HAP-1 (cell line): ENCODE measurements around the gene XPNPEP3.
A peak's percentile ranks its signal among the peaks of the same experiment; 100 is the strongest.
"Not testable (repeated sequence)": the region's sequence is repeated elsewhere in the genome, so short reads cannot be mapped to it uniquely, and the experiment has no call there.

Source experiments
- DNase-seq, 2 experiments: peaks; one replicate each; pipeline ENCODE4 v3.0.0-alpha.2; 2016 to 2020; ENCODE audit warnings: low spot score in 2 of 2
- H3K27me3 ChIP-seq: fragments of 250-450 bp; sonication (Bioruptor Pico); 2 replicates; pipeline ENCODE4 v1.5.1; 2020; ENCODE audit warnings: low read depth, mild to moderate bottlenecking, moderate library complexity
- H3K36me3 ChIP-seq: fragments of 250-450 bp; sonication (Bioruptor Pico); replicated peaks from 2 replicates; pipeline ENCODE4 v1.5.1; 2020; ENCODE audit warnings: mild to moderate bottlenecking
- H3K4me1 ChIP-seq: fragments of 250-450 bp; sonication (Bioruptor Pico); 2 replicates; pipeline ENCODE4 v1.5.1; 2020; ENCODE audit warnings: mild to moderate bottlenecking
- H3K4me3 ChIP-seq: fragments of 250-450 bp; sonication (Bioruptor Pico); 2 replicates; pipeline ENCODE4 v1.5.1; 2020; ENCODE audit warnings: mild to moderate bottlenecking, moderate library complexity
- H3K9me3 ChIP-seq: fragments of 250-450 bp; sonication (Bioruptor Pico); 2 replicates; pipeline ENCODE4 v1.5.1; 2020; ENCODE audit warnings: mild to moderate bottlenecking, moderate library complexity
- in situ Hi-C: fragments of 300-500 bp; cut with MboI; formaldehyde crosslinking; loops from 3 replicates; pipeline ENCODE4 v1.14.3; 2020; ENCODE audit warnings: low sequenced_read_pairs, inconsistent platforms, mixed read lengths

XPNPEP3 gene

DNA sequence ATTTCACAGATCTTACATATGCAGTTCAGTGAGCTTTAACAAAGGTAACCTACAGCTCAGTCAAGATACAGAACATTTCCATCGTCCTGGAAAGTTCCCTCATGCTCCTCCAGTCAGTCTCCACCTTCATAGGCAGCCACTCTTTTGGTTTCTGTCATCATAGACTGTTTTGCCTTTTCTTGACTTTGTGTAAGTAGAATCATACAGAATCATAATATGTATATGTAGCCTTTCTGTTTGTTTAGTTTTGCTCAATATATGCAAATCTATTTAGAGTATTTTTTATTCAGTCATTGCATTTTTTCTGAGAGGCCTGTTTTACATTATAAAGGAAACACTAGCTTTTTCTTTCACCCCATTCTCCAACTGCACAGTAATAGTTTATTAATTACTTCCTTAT is 20.0 kb downstream of the XPNPEP3 start:
- H3K27me3 ChIP-seq: no peaks in the 10 kb centered on the region
- peaks cover 3% of the 10 kb centered on the region; the same call in 1 of the 2 replicates for H3K36me3 ChIP-seq
- peaks cover 20% of the 10 kb centered on the region for H3K4me1 ChIP-seq
- H3K4me3 ChIP-seq: no peak overlapping the region
- DNase-seq: peak in 1 of 2 experiments; percentile 24
- H3K9me3 ChIP-seq: no peaks in the 10 kb centered on the region
- in situ Hi-C loops: no loop called here

DNA sequence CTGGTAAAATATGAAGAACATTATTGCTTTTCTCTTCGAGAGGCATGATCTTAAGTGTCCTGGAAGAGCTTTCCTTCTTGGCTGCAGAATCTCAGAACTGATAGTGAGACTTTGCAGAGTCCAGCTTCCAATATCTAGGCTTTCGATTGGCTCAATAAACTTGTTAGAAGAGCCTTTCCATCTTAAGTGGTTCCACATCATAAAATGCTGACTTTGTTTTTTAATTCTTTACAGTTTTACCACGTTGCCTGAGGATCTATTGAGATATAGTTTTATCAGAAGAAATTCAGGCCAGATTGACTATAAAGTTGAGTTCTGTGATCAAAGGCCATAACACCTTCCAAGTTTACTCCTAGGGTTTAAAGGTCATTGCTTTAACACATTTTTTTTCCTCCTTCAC is 20.5 kb downstream of the XPNPEP3 start:
- Histone ChIP-seq H3K27me3 (no peaks in the 10 kb centered on the region), H3K36me3 (peaks cover 6% of the 10 kb centered on the region; the same call in 1 of the 2 replicates), H3K4me1 (peaks cover 20% of the 10 kb centered on the region), H3K9me3 (no peaks in the 10 kb centered on the region), H3K4me3 (no peak overlapping the region)
- no peak for DNase-seq
- in situ Hi-C loops: no loop called here

DNA sequence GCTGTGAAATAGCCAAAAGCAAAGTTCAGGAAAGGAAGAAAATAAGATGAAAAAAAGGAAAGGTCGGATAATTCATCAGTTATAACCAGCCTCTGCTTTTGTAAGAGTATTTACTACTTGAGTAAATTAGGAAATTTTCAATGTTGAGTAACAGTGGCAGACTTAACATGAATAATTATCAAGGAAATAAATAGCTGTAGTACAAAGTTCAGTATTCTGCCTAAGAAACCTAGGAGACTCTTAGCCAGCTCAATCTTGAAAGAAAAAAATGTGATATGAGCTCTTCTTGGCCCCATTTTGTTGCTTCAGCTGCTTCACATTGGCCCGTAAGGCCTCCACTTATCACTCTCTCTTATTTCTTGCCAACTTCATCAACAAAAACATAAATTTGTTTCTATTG is 22.0 kb downstream of the XPNPEP3 start:
- H3K36me3 ChIP-seq: peaks cover 12% of the 10 kb centered on the region
- no peaks in the 10 kb centered on the region for H3K9me3 ChIP-seq
- no peak for DNase-seq
- H3K4me1 ChIP-seq: peaks cover 20% of the 10 kb centered on the region
- H3K4me3 ChIP-seq: no peak overlapping the region
- in situ Hi-C loops: no loop called here
- H3K27me3 ChIP-seq: no peaks in the 10 kb centered on the region

DNA sequence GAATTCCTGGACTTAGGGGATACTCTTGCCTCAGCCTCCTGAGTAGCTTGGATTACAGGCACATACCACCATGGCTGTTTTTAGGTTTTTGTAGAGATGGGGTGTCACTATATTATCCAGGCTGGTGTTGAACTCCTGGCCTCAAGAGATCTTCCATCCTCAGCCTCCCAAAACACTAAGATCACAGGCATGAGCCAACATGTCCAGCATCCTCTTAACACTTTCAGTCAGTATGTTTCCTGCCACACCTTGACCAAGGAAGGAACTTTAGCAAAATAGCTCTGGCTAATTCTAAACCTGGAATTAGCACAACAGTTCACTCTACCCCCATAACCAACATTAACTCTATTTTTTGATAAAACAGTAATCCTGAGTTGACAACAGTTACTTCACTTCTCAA is 32.2 kb downstream of the XPNPEP3 start:
- Histone ChIP-seq H3K36me3 (peaks cover 32% of the 10 kb centered on the region), H3K4me3 (no peak overlapping the region), H3K27me3 (no peaks in the 10 kb centered on the region), H3K9me3 (no peaks in the 10 kb centered on the region), H3K4me1 (no peaks in the 10 kb centered on the region)
- in situ Hi-C loops: no loop called here
- no peak for DNase-seq

DNA sequence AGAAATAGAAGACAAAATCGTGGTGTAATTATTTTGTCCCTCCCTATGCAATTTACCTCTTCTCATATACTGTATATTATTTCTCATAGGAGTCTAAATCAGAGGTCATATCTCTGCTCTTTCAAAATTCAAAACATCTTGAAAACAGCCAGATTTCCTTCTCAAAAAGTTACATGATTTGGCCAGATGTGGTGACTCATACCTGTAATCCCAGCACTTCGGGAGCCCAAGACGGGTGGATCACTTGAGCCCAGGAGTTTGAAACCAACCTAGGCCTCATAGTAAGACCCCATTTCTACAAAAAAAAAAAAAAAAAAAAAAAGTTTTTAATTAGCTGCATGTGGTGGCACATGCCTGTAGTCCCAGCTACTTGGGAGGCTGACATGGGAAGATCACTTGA is 33.9 kb downstream of the XPNPEP3 start:
- Histone ChIP-seq H3K9me3 (no peaks in the 10 kb centered on the region), H3K36me3 (peaks cover 22% of the 10 kb centered on the region), H3K4me3 (no peak overlapping the region), H3K27me3 (no peaks in the 10 kb centered on the region), H3K4me1 (peaks cover 5% of the 10 kb centered on the region)
- in situ Hi-C loops: no loop called here
- DNase-seq: no peak

DNA sequence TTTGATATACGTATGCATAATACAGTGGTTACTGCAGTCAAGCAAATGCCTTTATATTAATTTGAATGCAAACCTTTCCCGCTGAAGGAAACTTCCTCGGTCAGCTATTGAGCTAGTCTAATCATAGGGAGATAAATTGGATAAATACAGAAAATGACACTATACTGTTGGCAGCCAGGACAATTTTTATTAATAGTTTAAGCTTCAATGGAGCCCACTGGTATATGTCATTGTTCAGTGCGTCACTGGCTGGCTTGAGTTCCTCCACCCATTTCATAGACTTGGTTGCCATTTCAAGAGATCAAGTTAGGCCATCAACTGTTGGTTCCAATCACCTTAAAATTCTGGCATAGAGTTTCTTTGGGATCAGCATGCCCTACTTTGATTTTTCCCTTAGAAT is 37.5 kb downstream of the XPNPEP3 start:
- Histone ChIP-seq H3K27me3 (no peaks in the 10 kb centered on the region), H3K4me1 (peaks cover 8% of the 10 kb centered on the region), H3K36me3 (peaks cover 3% of the 10 kb centered on the region; the same call in 1 of the 2 replicates), H3K4me3 (no peak overlapping the region), H3K9me3 (no peaks in the 10 kb centered on the region)
- no peak for DNase-seq
- in situ Hi-C loops: no loop called here

DNA sequence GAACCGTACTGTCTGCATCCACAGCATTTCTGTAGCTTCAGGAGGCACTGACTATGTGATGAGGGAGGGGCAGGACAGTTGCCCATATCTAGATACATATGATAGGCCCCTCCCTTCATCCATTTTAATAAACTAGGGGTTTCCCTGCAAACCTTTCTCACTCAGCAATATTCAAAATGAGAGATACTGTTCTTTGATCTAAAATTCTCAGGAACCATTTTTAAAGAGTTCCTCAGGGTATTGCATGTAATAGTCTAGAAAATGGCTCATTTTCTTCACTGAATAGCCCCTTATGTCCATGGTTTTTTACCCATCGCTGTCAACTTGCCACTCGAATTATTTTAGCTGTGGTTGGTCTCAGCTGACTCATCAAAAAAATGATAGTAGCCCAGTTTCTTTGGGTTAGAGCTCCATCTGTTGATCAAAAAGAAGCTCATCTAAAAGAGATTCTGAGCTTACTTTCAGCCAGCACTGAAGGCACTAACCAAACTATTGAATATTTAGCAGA is 42.0 kb downstream of the XPNPEP3 start:
- in situ Hi-C loops: no loop called here
- DNase-seq: peak in 1 of 2 experiments; percentile 56
- H3K36me3 ChIP-seq: no peaks in the 10 kb centered on the region
- no peaks in the 10 kb centered on the region for H3K27me3 ChIP-seq
- H3K9me3 ChIP-seq: no peaks in the 10 kb centered on the region
- H3K4me3 ChIP-seq: no peak overlapping the region
- peaks cover 8% of the 10 kb centered on the region for H3K4me1 ChIP-seq

DNA sequence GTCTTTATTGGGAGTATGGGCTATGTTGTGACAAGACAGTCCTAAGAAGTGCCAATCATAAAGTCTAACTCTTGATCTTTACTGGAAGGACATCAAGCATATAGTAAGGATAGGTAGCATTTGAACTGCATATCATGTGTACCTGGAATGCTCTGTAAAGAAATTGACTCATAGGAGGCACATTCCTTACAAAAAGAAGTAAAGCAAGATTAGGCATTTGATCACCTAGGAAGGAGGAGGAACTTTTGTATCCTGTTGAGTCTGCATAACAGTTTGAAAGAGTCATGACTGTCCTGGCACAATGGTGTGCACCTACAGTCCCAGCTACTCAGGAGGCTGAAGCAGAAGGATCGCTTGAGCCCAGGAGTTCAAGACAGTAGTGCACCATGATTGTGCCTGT is 47.2 kb downstream of the XPNPEP3 start:
- Histone ChIP-seq H3K4me1 (no peaks in the 10 kb centered on the region), H3K4me3 (no peak overlapping the region)
- in situ Hi-C loops: no loop called here

DNA sequence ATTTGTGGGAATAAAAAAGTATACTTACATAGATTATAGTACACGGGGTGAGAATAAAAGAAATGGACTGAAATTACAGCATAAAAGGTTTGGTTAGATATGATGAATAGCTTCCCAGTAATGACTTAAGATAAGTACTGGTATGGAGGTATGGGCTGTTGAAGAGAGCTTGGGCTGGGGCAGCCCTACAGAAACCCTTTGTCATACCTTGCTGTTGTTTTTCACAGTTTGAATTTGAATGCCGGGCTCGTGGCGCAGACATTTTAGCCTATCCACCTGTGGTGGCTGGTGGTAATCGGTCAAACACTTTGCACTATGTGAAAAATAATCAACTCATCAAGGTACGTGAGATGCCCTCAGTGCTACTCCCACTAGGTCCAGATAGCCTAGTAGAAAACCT is 51.9 kb downstream of the XPNPEP3 start:
- peaks cover 13% of the 10 kb centered on the region for H3K36me3 ChIP-seq
- no peaks in the 10 kb centered on the region for H3K9me3 ChIP-seq
- no peak overlapping the region for H3K4me3 ChIP-seq
- no peaks in the 10 kb centered on the region for H3K4me1 ChIP-seq
- no peak for DNase-seq
- H3K27me3 ChIP-seq: no peaks in the 10 kb centered on the region
- in situ Hi-C loops: no loop called here

More for the DNA sequence above, 47.2 kb downstream of the XPNPEP3 start:
- no peaks in the 10 kb centered on the region for H3K27me3 ChIP-seq
- DNase-seq: no peak
- no peaks in the 10 kb centered on the region for H3K9me3 ChIP-seq
- peaks cover 10% of the 10 kb centered on the region; the same call in 1 of the 2 replicates for H3K36me3 ChIP-seq

DNA sequence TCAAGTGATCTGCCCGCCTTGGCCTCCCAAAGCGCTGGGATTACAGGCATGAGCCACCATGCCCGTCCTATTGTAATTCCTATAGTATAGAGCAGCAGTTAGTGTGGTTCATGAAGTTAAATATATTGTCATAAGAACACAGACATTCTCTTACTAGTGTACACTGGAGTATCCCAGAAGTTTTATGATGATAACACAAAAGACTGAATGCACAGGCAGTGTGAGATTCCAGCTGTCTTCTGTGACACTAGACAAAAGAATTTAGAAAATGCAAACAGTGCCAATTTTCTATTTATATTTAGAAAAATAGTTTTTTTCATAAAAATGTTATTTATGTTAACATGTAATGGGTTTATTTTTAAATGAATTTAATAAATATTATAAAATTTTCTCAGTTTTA is 54.8 kb downstream of the XPNPEP3 start:
- no peak for DNase-seq
- peaks cover 14% of the 10 kb centered on the region for H3K36me3 ChIP-seq
- in situ Hi-C loops: no loop called here
- H3K4me1 ChIP-seq: no peaks in the 10 kb centered on the region
- no peaks in the 10 kb centered on the region for H3K27me3 ChIP-seq
- H3K4me3 ChIP-seq: no peak overlapping the region
- no peaks in the 10 kb centered on the region for H3K9me3 ChIP-seq

DNA sequence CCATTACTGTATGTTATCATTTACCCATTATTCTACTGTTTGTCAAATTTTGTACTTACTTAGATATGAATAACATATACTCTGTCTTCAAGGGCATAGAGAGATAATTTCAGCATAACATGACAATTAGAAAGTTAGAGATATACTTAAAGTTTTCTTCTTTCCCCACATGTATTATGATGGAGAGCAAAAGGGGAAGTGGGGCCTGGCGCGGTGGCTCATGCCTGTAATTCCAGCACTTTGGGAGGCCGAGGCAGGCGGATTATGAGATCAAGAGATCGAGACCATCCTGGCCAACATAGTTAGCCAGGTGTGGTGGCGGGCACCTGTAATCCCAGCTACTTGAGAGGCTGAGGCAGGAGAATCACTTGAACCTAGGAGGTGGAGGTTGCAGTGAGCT is 56.0 kb downstream of the XPNPEP3 start:
- in situ Hi-C loops, H3K4me3 ChIP-seq, DNase-seq, H3K9me3 ChIP-seq, H3K27me3 ChIP-seq, H3K4me1 ChIP-seq: not testable (repeated sequence)
- peaks cover 16% of the 10 kb centered on the region for H3K36me3 ChIP-seq

DNA sequence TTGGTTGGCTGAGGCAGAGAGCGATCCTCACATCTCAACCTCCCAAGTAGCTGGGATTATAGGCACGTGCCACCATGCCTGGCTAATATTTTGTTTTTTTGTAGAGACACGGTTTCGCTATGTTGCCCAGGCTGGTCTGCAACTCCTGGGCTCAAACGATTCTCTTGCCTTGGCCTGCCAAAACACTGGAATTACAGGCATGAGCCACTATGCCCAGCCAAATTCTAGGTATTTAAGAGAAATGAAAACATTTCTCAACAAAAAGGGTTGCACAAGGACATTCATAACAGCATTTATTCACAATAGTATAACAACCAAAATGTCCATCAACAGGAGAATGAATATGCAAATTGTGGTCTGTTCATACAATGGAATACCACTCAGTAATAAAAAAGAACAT is 62.5 kb downstream of the XPNPEP3 start:
- in situ Hi-C loops: no loop called here

DNA sequence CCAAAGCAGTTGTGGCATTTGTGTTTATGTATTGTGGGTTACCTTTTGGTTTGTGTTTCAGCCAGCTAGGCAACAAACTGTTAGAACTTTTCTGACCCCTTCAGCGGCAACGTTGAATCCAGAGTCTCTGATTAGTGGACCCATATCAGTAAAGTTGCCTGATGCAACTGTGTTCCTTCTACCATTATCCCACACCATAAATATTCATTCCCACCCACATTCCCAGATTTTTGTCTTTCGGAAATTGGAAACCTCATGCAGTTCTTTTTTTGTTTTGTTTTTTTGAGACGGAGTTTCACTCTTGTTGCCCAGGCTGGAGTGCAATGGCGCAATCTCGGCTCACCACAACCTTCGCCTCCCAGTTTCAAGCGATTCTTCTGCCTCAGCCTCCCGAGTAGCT is 63.6 kb downstream of the XPNPEP3 start:
- in situ Hi-C loops: no loop called here
- H3K4me1 ChIP-seq: peaks cover 11% of the 10 kb centered on the region
- H3K4me3 ChIP-seq: no peak overlapping the region
- H3K9me3 ChIP-seq: no peaks in the 10 kb centered on the region
- H3K27me3 ChIP-seq: no peaks in the 10 kb centered on the region
- peaks cover 35% of the 10 kb centered on the region for H3K36me3 ChIP-seq
- no peak for DNase-seq

More for the DNA sequence above, 62.5 kb downstream of the XPNPEP3 start:
- peak; percentile 47 to 74 for DNase-seq
- H3K36me3 ChIP-seq: peaks cover 27% of the 10 kb centered on the region
- H3K4me3 ChIP-seq: no peak overlapping the region
- H3K4me1 ChIP-seq: peaks cover 11% of the 10 kb centered on the region
- no peaks in the 10 kb centered on the region for H3K9me3 ChIP-seq
- no peaks in the 10 kb centered on the region for H3K27me3 ChIP-seq

DNA sequence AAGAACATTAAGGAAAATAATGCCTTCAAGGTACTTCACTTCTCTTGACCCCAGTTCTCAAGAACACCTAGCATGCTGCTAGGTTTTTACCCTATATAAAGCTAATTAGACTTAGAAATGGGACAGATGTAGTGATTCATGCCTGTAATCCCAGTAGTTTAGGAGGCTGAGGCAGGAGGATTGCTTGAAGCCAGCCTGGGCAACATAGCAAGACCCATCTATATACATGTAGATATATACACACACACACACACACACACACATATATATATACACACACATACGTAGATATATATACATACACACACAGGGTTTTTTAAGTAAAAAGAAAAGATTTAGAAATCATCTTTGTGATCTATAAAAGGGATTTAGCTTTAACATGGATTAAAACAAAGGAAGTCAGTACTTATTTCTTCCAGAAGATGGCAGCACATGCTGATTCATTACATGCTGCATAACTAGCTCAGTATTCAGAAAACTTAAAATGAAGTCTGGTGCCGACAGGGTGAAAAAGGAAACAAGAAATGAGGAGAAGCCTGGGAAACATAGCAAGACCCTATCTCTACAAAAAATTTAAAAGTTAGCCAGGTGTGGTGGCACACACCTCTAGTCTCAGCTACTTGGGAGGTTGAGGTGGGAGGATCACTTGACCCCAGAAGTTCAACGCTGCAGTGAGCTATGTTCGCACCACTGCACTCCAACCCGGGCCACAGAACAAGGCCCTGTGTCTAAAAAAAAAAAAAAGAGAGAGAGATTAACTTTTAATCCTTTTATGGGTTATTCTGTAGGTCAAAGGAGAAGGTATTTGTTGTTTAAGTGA is 65.7 kb downstream of the XPNPEP3 start:
- Histone ChIP-seq H3K27me3 (no peaks in the 10 kb centered on the region), H3K4me3 (no peak overlapping the region), H3K4me1 (peaks cover 11% of the 10 kb centered on the region), H3K36me3 (peaks cover 37% of the 10 kb centered on the region), H3K9me3 (no peaks in the 10 kb centered on the region)
- in situ Hi-C loops: no loop called here
- DNase-seq: peak; percentile 31 to 64
